Naive thymus-derived CD4-positive, alpha-beta T cell (primary cell): ENCODE results near the gene FSD1. TPM values are rescaled to one million over a fixed set of nuclear protein-coding genes. Genes with fewer than 3 reads are reported as not detected.

Source experiments
- ATAC-seq: fragments of 150-1000 bp; cut with Tn5 transposase; 2 replicates; pipeline ENCODE4 v1.10.0; 2021; ENCODE audit warnings: mild to moderate bottlenecking, moderate library complexity
- CTCF ChIA-PET: fragments of 350-600 bp; sonication (Branson Sonifier 250); formaldehyde crosslinking; loops from one replicate; lab custom pipeline; 2021; ENCODE audit warnings: antibody characterized with exemption; lab: Charles Lee
- POLR2A ChIA-PET: fragments of 350-600 bp; sonication (Branson Sonifier 250); formaldehyde crosslinking; loops from one replicate; lab custom pipeline; 2021; ENCODE audit warnings: antibody characterized with exemption, inconsistent platforms; lab: Charles Lee
- DNase-seq, 9 donors: peaks; one replicate each; pipeline versions ENCODE4 v3.0.0 to v3.0.0-alpha.2; 2020 to 2022; ENCODE audit warnings: mixed read lengths in 1 of 9
- H3K27ac ChIP-seq: one replicate; pipeline ENCODE4 v1.7.0; 2013; ENCODE audit warnings: mild to moderate bottlenecking, low read depth, low read length, moderate library complexity
- H3K27me3 ChIP-seq, 2 donors: one replicate each; pipeline ENCODE4 v1.7.0; 2013; ENCODE audit warnings: low read length in 2 of 2, mild to moderate bottlenecking in 2 of 2, moderate library complexity in 2 of 2; ENCODE audit not compliant: control insufficient read depth in 2 of 2, insufficient read depth in 2 of 2
- H3K36me3 ChIP-seq, 3 experiments: 1 replicate in 2 of 3; 2 replicates in 1 of 3; pipeline ENCODE4 v1.7.0; 2013; ENCODE audit warnings: low read length in 3 of 3, mild to moderate bottlenecking in 3 of 3, moderate library complexity in 1 of 3; ENCODE audit not compliant: insufficient read depth in 3 of 3, control insufficient read depth in 2 of 3
- H3K4me1 ChIP-seq, 2 donors: one replicate each; pipeline ENCODE4 v1.7.0; 2013; ENCODE audit warnings: low read length in 2 of 2, mild to moderate bottlenecking in 2 of 2, moderate library complexity in 1 of 2; ENCODE audit not compliant: control insufficient read depth in 2 of 2, insufficient read depth in 2 of 2
- H3K4me3 ChIP-seq: 2 replicates; pipeline ENCODE4 v1.7.0; 2013; ENCODE audit warnings: mild to moderate bottlenecking, low read length
- H3K9me3 ChIP-seq, 3 experiments: 1 replicate in 2 of 3; 2 replicates in 1 of 3; pipeline ENCODE4 v1.7.0; 2013; ENCODE audit warnings: low read length in 3 of 3; ENCODE audit not compliant: control insufficient read depth in 2 of 3
- H3K27ac Mint-ChIP-seq, 9 donors: one replicate each; pipeline ENCODE4 v1.8.0; 2020 to 2022; ENCODE audit warnings: mixed read lengths in 9 of 9, mild to moderate bottlenecking in 8 of 9, moderate library complexity in 5 of 9, inconsistent platforms in 2 of 9
- H3K27me3 Mint-ChIP-seq, 5 donors: one replicate each; pipeline ENCODE4 v1.8.0; 2021 to 2022; ENCODE audit warnings: mixed read lengths in 5 of 5, mild to moderate bottlenecking in 1 of 5
- H3K36me3 Mint-ChIP-seq, 5 donors: one replicate each; pipeline ENCODE4 v1.8.0; 2020 to 2022; ENCODE audit warnings: mixed read lengths in 5 of 5, mild to moderate bottlenecking in 3 of 5, inconsistent platforms in 1 of 5
- H3K4me1 Mint-ChIP-seq, 7 donors: one replicate each; pipeline ENCODE4 v1.8.0; 2020 to 2022; ENCODE audit warnings: mixed read lengths in 7 of 7, mild to moderate bottlenecking in 3 of 7, inconsistent platforms in 1 of 7
- H3K4me3 Mint-ChIP-seq, 10 donors: one replicate each; pipeline ENCODE4 v1.8.0; 2020 to 2022; ENCODE audit warnings: mild to moderate bottlenecking in 10 of 10, mixed read lengths in 10 of 10, moderate library complexity in 6 of 10, inconsistent platforms in 2 of 10
- H3K9me3 Mint-ChIP-seq, 11 donors: one replicate each; pipeline ENCODE4 v1.8.0; 2020 to 2022; ENCODE audit warnings: mixed read lengths in 11 of 11, mild to moderate bottlenecking in 4 of 11, inconsistent platforms in 1 of 11, moderate library complexity in 1 of 11
- intact Hi-C, 2 donors: fragments of 100-400 bp; cut with micrococcal nuclease; formaldehyde crosslinking; loops; one replicate each; pipeline ENCODE4 v1.15.1; 2023
- polyA plus RNA-seq, 2 donors: library from polyadenylated mRNA; unstranded; fragments of 300-500 nt; fragmentation: Illumina TruSeq; gene quantifications; one replicate each; pipeline ENCODE4 v1.2.3, GENCODE V29; 2021
- total RNA-seq, 6 experiments: library from RNA in 5 of 6; stranded (reverse) in 5 of 6; gene quantifications; 1 replicate in 5 of 6; 2 replicates in 1 of 6; pipeline ENCODE4 v1.2.3 and lab custom pipeline; 2021 to 2026

FSD1 gene
- total and polyA plus RNA-seq, 7 experiments from 2014 or later, result 0.95 to 18.9 (median 2.3) TPM

- H3K4me1 Mint-ChIP-seq, result peaks cover 0 to 6% (median under 1%) of the 10 kb centered on the region in 7 donors
- H3K36me3 Mint-ChIP-seq, result peaks cover 0 to 2% (median 0%) of the 10 kb centered on the region in 5 donors
- H3K27me3 Mint-ChIP-seq, result no peaks in the 10 kb centered on the region
- POLR2A ChIA-PET, result no interaction called here
- Histone ChIP-seq H3K9me3 (no peaks in the 10 kb centered on the region), H3K27ac (no peak overlapping the region), H3K27me3 (no peaks in the 10 kb centered on the region), H3K36me3 (no peaks in the 10 kb centered on the region), H3K4me1 (no peaks in the 10 kb centered on the region), H3K4me3 (no peak overlapping the region)
- intact Hi-C loops, result no loop called here
- no peaks in the 10 kb centered on the region for H3K9me3 Mint-ChIP-seq
- no peak for DNase-seq
- no peak overlapping the region for H3K4me3 Mint-ChIP-seq
- ATAC-seq, result no peak
- no peak overlapping the region for H3K27ac Mint-ChIP-seq
- CTCF ChIA-PET, result no interaction called here
Observed at GRCh38 chr19:4310247-4311121, 6.1 kb downstream of the FSD1 start.

GRCh38 chr19:4313847-4314490 is 9.6 kb downstream of the FSD1 start:
- ATAC-seq, result no peak
- Histone ChIP-seq H3K4me3 (no peak overlapping the region), H3K4me1 (no peaks in the 10 kb centered on the region), H3K9me3 (no peaks in the 10 kb centered on the region), H3K27me3 (no peaks in the 10 kb centered on the region), H3K27ac (no peak overlapping the region), H3K36me3 (no peaks in the 10 kb centered on the region)
- Mint-ChIP-seq H3K27ac (no peak overlapping the region), H3K4me3 (no peak overlapping the region), H3K9me3 (peaks cover 0 to 2% (median 0%) of the 10 kb centered on the region in 11 donors), H3K36me3 (peaks cover 0 to 19% (median 0%) of the 10 kb centered on the region in 5 donors), H3K27me3 (no peaks in the 10 kb centered on the region), H3K4me1 (peaks cover 0 to 4% (median 0%) of the 10 kb centered on the region in 7 donors)
- CTCF ChIA-PET, result interaction anchor here (0.9 to 1.0 kb wide), 2 partner anchors 39 to 47 kb away, joined by 3 read pairs; no protein-coding TSS in a partner anchor
- no peak for DNase-seq
- intact Hi-C loops, result no loop called here
- POLR2A ChIA-PET, result interaction anchor here (0.6 to 1.5 kb wide), 2 partner anchors 18 to 25 kb away, joined by 3 read pairs; partner anchors contain the start of gene STAP2

- ATAC-seq (no peak), DNase-seq (no peak)
- CTCF ChIA-PET, result no interaction called here
- no peaks in the 10 kb centered on the region for H3K36me3 ChIP-seq
- Mint-ChIP-seq H3K36me3 (peaks cover 0 to 35% (median 0%) of the 10 kb centered on the region in 5 donors), H3K9me3 (peaks cover 0 to 17% (median 0%) of the 10 kb centered on the region in 11 donors), H3K4me3 (no peak overlapping the region), H3K27ac (no peak overlapping the region), H3K27me3 (no peaks in the 10 kb centered on the region), H3K4me1 (peaks cover 0 to 12% (median 0%) of the 10 kb centered on the region in 7 donors)
- no peaks in the 10 kb centered on the region for H3K27me3 ChIP-seq
- POLR2A ChIA-PET, result no interaction called here
- no peak overlapping the region for H3K27ac ChIP-seq
- H3K9me3 ChIP-seq, result no peaks in the 10 kb centered on the region
- H3K4me1 ChIP-seq, result no peaks in the 10 kb centered on the region
- intact Hi-C loops, result no loop called here
- H3K4me3 ChIP-seq, result no peak overlapping the region
Observed at GRCh38 chr19:4316956-4317355, 12.6 kb downstream of the FSD1 start.

- H3K4me1 ChIP-seq, result no peaks in the 10 kb centered on the region
- Mint-ChIP-seq H3K9me3 (peaks cover 0 to 17% (median 0%) of the 10 kb centered on the region in 11 donors), H3K27ac (peak overlapping the region in 1 of 9 donors; percentile 76), H3K27me3 (no peaks in the 10 kb centered on the region), H3K4me1 (peaks cover 0 to 12% (median 0%) of the 10 kb centered on the region in 7 donors), H3K4me3 (no peak overlapping the region), H3K36me3 (peaks cover 0 to 35% (median 0%) of the 10 kb centered on the region in 5 donors)
- H3K4me3 ChIP-seq, result no peak overlapping the region
- no peak for ATAC-seq
- H3K27me3 ChIP-seq, result no peaks in the 10 kb centered on the region
- no peak for DNase-seq
- intact Hi-C loops, result no loop called here
- no peak overlapping the region for H3K27ac ChIP-seq
- ChIA-PET POLR2A (no interaction called here), CTCF (no interaction called here)
- no peaks in the 10 kb centered on the region for H3K9me3 ChIP-seq
- H3K36me3 ChIP-seq, result no peaks in the 10 kb centered on the region
Observed at GRCh38 chr19:4318460-4318859, 14.1 kb downstream of the FSD1 start.

GRCh38 chr19:4319067-4319718 is 14.8 kb downstream of the FSD1 start:
- H3K4me1 ChIP-seq, result no peaks in the 10 kb centered on the region
- intact Hi-C loops, result no loop called here
- peaks cover 0 to 17% (median 0%) of the 10 kb centered on the region in 11 donors for H3K9me3 Mint-ChIP-seq
- ATAC-seq (no peak), DNase-seq (no peak)
- peak overlapping the region in 1 of 10 donors; percentile 38 for H3K4me3 Mint-ChIP-seq
- H3K36me3 ChIP-seq, result no peaks in the 10 kb centered on the region
- no peaks in the 10 kb centered on the region for H3K9me3 ChIP-seq
- H3K27me3 Mint-ChIP-seq, result no peaks in the 10 kb centered on the region
- no peak overlapping the region for H3K27ac ChIP-seq
- H3K4me3 ChIP-seq, result no peak overlapping the region
- POLR2A ChIA-PET, result no interaction called here
- H3K27ac Mint-ChIP-seq, result peak overlapping the region in 6 of 9 donors; percentile 8 to 76 (median 48)
- peaks cover 0 to 12% (median 0%) of the 10 kb centered on the region in 7 donors for H3K4me1 Mint-ChIP-seq
- peaks cover 0 to 35% (median 0%) of the 10 kb centered on the region in 5 donors for H3K36me3 Mint-ChIP-seq
- CTCF ChIA-PET, result interaction anchor here (0.6 to 1.3 kb wide), 4 partner anchors 23 to 293 kb away, joined by 3 to 6 read pairs (median 4); no protein-coding TSS in a partner anchor
- no peaks in the 10 kb centered on the region for H3K27me3 ChIP-seq

GRCh38 chr19:4320419-4320818 is 16.0 kb downstream of the FSD1 start:
- no peaks in the 10 kb centered on the region for H3K4me1 ChIP-seq
- DNase-seq, result no peak
- POLR2A ChIA-PET, result interaction anchor here (1.0 kb wide), 1 partner anchor 23 kb away, joined by 3 read pairs; the partner anchor contains the start of gene MPND

More at GRCh38 chr19:4320419-4320818, 16.0 kb downstream of the FSD1 start:
- H3K4me3 Mint-ChIP-seq, result no peak overlapping the region
- no peak overlapping the region for H3K27ac ChIP-seq
- no peaks in the 10 kb centered on the region for H3K27me3 Mint-ChIP-seq
- H3K36me3 Mint-ChIP-seq, result peaks cover 0 to 37% (median 0%) of the 10 kb centered on the region in 5 donors
- peak overlapping the region in 2 of 9 donors; percentile 3 to 44 for H3K27ac Mint-ChIP-seq
- no peak overlapping the region for H3K4me3 ChIP-seq
- no peaks in the 10 kb centered on the region for H3K36me3 ChIP-seq
- peaks cover 0 to 12% (median 0%) of the 10 kb centered on the region in 7 donors for H3K4me1 Mint-ChIP-seq
- peaks cover 0 to 17% (median 0%) of the 10 kb centered on the region in 11 donors for H3K9me3 Mint-ChIP-seq
- intact Hi-C loops, result no loop called here
- H3K27me3 ChIP-seq, result no peaks in the 10 kb centered on the region
- no peak for ATAC-seq
- CTCF ChIA-PET, result interaction anchor here (0.5 to 1.5 kb wide), 8 partner anchors 22 to 466 kb away, joined by 3 to 7 read pairs (median 4); no protein-coding TSS in a partner anchor
- H3K9me3 ChIP-seq, result no peaks in the 10 kb centered on the region
